ENCODE results near the gene OBSCN. TPM values are rescaled to one million over a fixed set of nuclear protein-coding genes. Genes with fewer than 3 reads are reported as not detected.

Gene OBSCN
- total and polyA plus RNA-seq, 2 donors (not counting 1 experiment from before 2014, with no cell fraction given) = 10.0 to 63.9 TPM

GRCh38 chr1:228417061-228417460, 209.2 kb downstream of the OBSCN start:
- Mint-ChIP-seq H3K4me3 (no peak overlapping the region), H3K4me1 (peaks cover 16% of the 10 kb centered on the region), H3K9me3 (ENCODE audit: insufficient read depth) (no peaks in the 10 kb centered on the region), H3K27ac (no peak overlapping the region), H3K27me3 (peaks cover 57% of the 10 kb centered on the region)
- peaks cover 17 to 20% of the 10 kb centered on the region in 2 donors for H3K4me1 ChIP-seq (ENCODE audit: control insufficient read depth in 2 of 2, insufficient read depth in 2 of 2, low read length in 2 of 2)
- H3K9ac ChIP-seq (ENCODE audit: low read length) = no peak overlapping the region
- H3K9me3 ChIP-seq (ENCODE audit: control extremely low read depth in 1 of 3, control insufficient read depth in 2 of 3, insufficient read depth in 1 of 3, low read length in 2 of 3) = peaks cover 0 to 14% (median 0%) of the 10 kb centered on the region in 3 donors
- ChIA-PET POLR2A (no interaction called here), CTCF (no interaction called here)
- DNase-seq (no peak), ATAC-seq (ENCODE audit: low read depth) (no peak)
- no peak overlapping the region for H3K27ac ChIP-seq (ENCODE audit: low read length in 2 of 2)
- intact Hi-C loops (cut with micrococcal nuclease) = no loop called here
- peak overlapping the region; percentile 74 for H3K4me2 ChIP-seq (replicated peaks; ENCODE audit: low read depth, low read length, poor library complexity, severe bottlenecking)
- no peaks in the 10 kb centered on the region for H3K79me2 ChIP-seq (ENCODE audit: control insufficient read depth, insufficient read depth, low read length)
- peaks cover 0 to 42% (median 25%) of the 10 kb centered on the region in 4 experiments for H3K27me3 ChIP-seq (replicated peaks in 1 of 4; ENCODE audit: control extremely low read depth in 1 of 4, control insufficient read depth in 3 of 4, insufficient read depth in 4 of 4, low read length in 3 of 4)
- H3K4me3 ChIP-seq (ENCODE audit: control extremely low read depth in 1 of 5, extremely low read depth in 1 of 5, insufficient read depth in 1 of 5, low read depth in 2 of 5, low read length in 4 of 5) = no peak overlapping the region
- WGBS (ENCODE audit: insufficient coverage) = 29% methylated on average over 12 of the region's 12 CpGs
- no peak for TF ChIP-seq CTCF (IDR thresholded peaks at IDR 0.05)
- no peak for TF ChIP-seq EZH2 (IDR thresholded peaks at IDR 0.05; ENCODE audit: borderline replicate concordance, insufficient read depth, low read depth, low read length, poor library complexity, severe bottlenecking)
- no peaks in the 10 kb centered on the region for H4K20me1 ChIP-seq (ENCODE audit: control insufficient read depth, insufficient read depth, low read length, poor library complexity, severe bottlenecking)
- no peak overlapping the region for H2AFZ ChIP-seq (ENCODE audit: insufficient read depth, low read depth, low read length, poor library complexity, severe bottlenecking)
- H3K36me3 ChIP-seq (replicated peaks in 1 of 2; ENCODE audit: control extremely low read depth in 1 of 2, control insufficient read depth in 1 of 2, extremely low read depth in 1 of 2, insufficient read depth in 2 of 2, low read length in 1 of 2) = no peaks in the 10 kb centered on the region

- H3K4me2 ChIP-seq (replicated peaks; ENCODE audit: low read depth, low read length, poor library complexity, severe bottlenecking) = peak overlapping the region; percentile 74
- peaks cover 16% of the 10 kb centered on the region for H3K4me1 Mint-ChIP-seq
- no peaks in the 10 kb centered on the region for H3K9me3 Mint-ChIP-seq (ENCODE audit: insufficient read depth)
Observed at GRCh38 chr1:228417483-228418203, 209.8 kb downstream of the OBSCN start.

More at GRCh38 chr1:228417483-228418203, 209.8 kb downstream of the OBSCN start:
- CTCF ChIA-PET = no interaction called here
- DNase-seq = no peak
- no peaks in the 10 kb centered on the region for H3K79me2 ChIP-seq (ENCODE audit: control insufficient read depth, insufficient read depth, low read length)
- H3K4me1 ChIP-seq (ENCODE audit: control insufficient read depth in 2 of 2, insufficient read depth in 2 of 2, low read length in 2 of 2) = peaks cover 17 to 20% of the 10 kb centered on the region in 2 donors
- POLR2A ChIA-PET = no interaction called here
- H3K9ac ChIP-seq (ENCODE audit: low read length) = no peak overlapping the region
- no peak for TF ChIP-seq CTCF (IDR thresholded peaks at IDR 0.05)
- TF ChIP-seq EZH2 (IDR thresholded peaks at IDR 0.05; ENCODE audit: borderline replicate concordance, insufficient read depth, low read depth, low read length, poor library complexity, severe bottlenecking) = no peak
- no peak overlapping the region for H3K4me3 ChIP-seq (ENCODE audit: control extremely low read depth in 1 of 5, extremely low read depth in 1 of 5, insufficient read depth in 1 of 5, low read depth in 2 of 5, low read length in 4 of 5)
- H3K27me3 ChIP-seq (replicated peaks in 1 of 4; ENCODE audit: control extremely low read depth in 1 of 4, control insufficient read depth in 3 of 4, insufficient read depth in 4 of 4, low read length in 3 of 4) = peaks cover 0 to 45% (median 25%) of the 10 kb centered on the region in 4 experiments
- Mint-ChIP-seq H3K27ac (no peak overlapping the region), H3K4me3 (no peak overlapping the region), H3K27me3 (peaks cover 63% of the 10 kb centered on the region)
- intact Hi-C loops (cut with micrococcal nuclease) = no loop called here
- WGBS (ENCODE audit: insufficient coverage) = 100% methylated on average over 4 of the region's 7 CpGs
- H2AFZ ChIP-seq (ENCODE audit: insufficient read depth, low read depth, low read length, poor library complexity, severe bottlenecking) = no peak overlapping the region
- no peak overlapping the region for H3K27ac ChIP-seq (ENCODE audit: low read length in 2 of 2)
- H4K20me1 ChIP-seq (ENCODE audit: control insufficient read depth, insufficient read depth, low read length, poor library complexity, severe bottlenecking) = no peaks in the 10 kb centered on the region
- H3K9me3 ChIP-seq (ENCODE audit: control extremely low read depth in 1 of 3, control insufficient read depth in 2 of 3, insufficient read depth in 1 of 3, low read length in 2 of 3) = peaks cover 0 to 14% (median 0%) of the 10 kb centered on the region in 3 donors
- ATAC-seq (ENCODE audit: low read depth) = no peak
- no peaks in the 10 kb centered on the region for H3K36me3 ChIP-seq (replicated peaks in 1 of 2; ENCODE audit: control extremely low read depth in 1 of 2, control insufficient read depth in 1 of 2, extremely low read depth in 1 of 2, insufficient read depth in 2 of 2, low read length in 1 of 2)
